ENCODE data around the gene RTL1. TPM values are rescaled to one million over a fixed set of nuclear protein-coding genes. Genes with fewer than 3 reads are reported as not detected.

The RTL1 gene
- total RNA-seq, 1 donor from 2014 or later, result not detected

- H3K36me3 ChIP-seq (ENCODE audit: control insufficient read depth, insufficient read depth, low read length), result no peaks in the 10 kb centered on the region
- peak; percentile 44 for TF ChIP-seq CTCF (IDR thresholded peaks at IDR 0.05; ENCODE audit: insufficient read depth, low read length, severe bottlenecking)
- DNase-seq (ENCODE audit: low read depth) (no peak), FAIRE-seq (no peak)
- H3K27me3 ChIP-seq (ENCODE audit: control insufficient read depth, insufficient read depth, low read length), result peaks cover 13% of the 10 kb centered on the region
- H3K4me3 ChIP-seq (ENCODE audit: low read depth, low read length), result no peak overlapping the region
These were observed 2.6 kb downstream of the RTL1 start for GRCh38 chr14:100900837-100901390.

GRCh38 chr14:100899884-100900771 is 3.4 kb downstream of the RTL1 start:
- peaks cover 12% of the 10 kb centered on the region for H3K27me3 ChIP-seq (ENCODE audit: control insufficient read depth, insufficient read depth, low read length)
- TF ChIP-seq CTCF (IDR thresholded peaks at IDR 0.05; ENCODE audit: insufficient read depth, low read length, severe bottlenecking), result no peak
- DNase-seq (ENCODE audit: low read depth) (no peak), FAIRE-seq (no peak)
- no peaks in the 10 kb centered on the region for H3K36me3 ChIP-seq (ENCODE audit: control insufficient read depth, insufficient read depth, low read length)
- H3K4me3 ChIP-seq (ENCODE audit: low read depth, low read length), result no peak overlapping the region

- FAIRE-seq (no peak), DNase-seq (ENCODE audit: low read depth) (no peak)
- TF ChIP-seq CTCF (IDR thresholded peaks at IDR 0.05; ENCODE audit: insufficient read depth, low read length, severe bottlenecking), result no peak
- peaks cover 8% of the 10 kb centered on the region for H3K27me3 ChIP-seq (ENCODE audit: control insufficient read depth, insufficient read depth, low read length)
- no peak overlapping the region for H3K4me3 ChIP-seq (ENCODE audit: low read depth, low read length)
- H3K36me3 ChIP-seq (ENCODE audit: control insufficient read depth, insufficient read depth, low read length), result no peaks in the 10 kb centered on the region
These were observed 4.3 kb downstream of the RTL1 start for GRCh38 chr14:100898935-100899883.

- DNase-seq (ENCODE audit: low read depth), result no peak
- Histone ChIP-seq H3K4me3 (ENCODE audit: low read depth, low read length) (no peak overlapping the region), H3K36me3 (ENCODE audit: control insufficient read depth, insufficient read depth, low read length) (no peaks in the 10 kb centered on the region), H3K27me3 (ENCODE audit: control insufficient read depth, insufficient read depth, low read length) (peaks cover 7% of the 10 kb centered on the region)
- FAIRE-seq, result no peak
- TF ChIP-seq CTCF (IDR thresholded peaks at IDR 0.05; ENCODE audit: insufficient read depth, low read length, severe bottlenecking), result no peak
These were observed 5.1 kb downstream of the RTL1 start for GRCh38 chr14:100898465-100898864.

GRCh38 chr14:100896369-100897060 is 7.0 kb downstream of the RTL1 start:
- DNase-seq (ENCODE audit: low read depth) (no peak), FAIRE-seq (no peak)
- TF ChIP-seq CTCF (IDR thresholded peaks at IDR 0.05; ENCODE audit: insufficient read depth, low read length, severe bottlenecking), result no peak
- peaks cover 6% of the 10 kb centered on the region for H3K27me3 ChIP-seq (ENCODE audit: control insufficient read depth, insufficient read depth, low read length)
- H3K36me3 ChIP-seq (ENCODE audit: control insufficient read depth, insufficient read depth, low read length), result no peaks in the 10 kb centered on the region
- no peak overlapping the region for H3K4me3 ChIP-seq (ENCODE audit: low read depth, low read length)

All from bronchial epithelial cell (primary cell).